ENCODE data around the gene ISOC2.

The ISOC2 gene

GRCh38 chr19:55442372-55442961 is 19.0 kb downstream of the ISOC2 start:
- H3K27me3 ChIP-seq (ENCODE audit: insufficient read depth, low read length, poor library complexity, severe bottlenecking), result no peaks in the 10 kb centered on the region
- no peaks in the 10 kb centered on the region for H3K4me1 ChIP-seq (ENCODE audit: insufficient read depth, low read length, poor library complexity, severe bottlenecking)
- no peaks in the 10 kb centered on the region for H4K20me1 ChIP-seq (ENCODE audit: insufficient read depth, low read length, poor library complexity, severe bottlenecking)
- H2AFZ ChIP-seq (ENCODE audit: low read length), result no peak overlapping the region
- no peak for TF ChIP-seq EZH2phosphoT487 (IDR thresholded peaks at IDR 0.05; ENCODE audit: borderline replicate concordance)
- no peak for TF ChIP-seq CTCF (conservative IDR thresholded peaks at IDR 0.05; ENCODE audit: low read length)
- no peaks in the 10 kb centered on the region for H3K36me3 ChIP-seq (ENCODE audit: insufficient read depth, low read length)
- no peaks in the 10 kb centered on the region for H3K9me2 ChIP-seq (replicated peaks; ENCODE audit: low read depth, low read length)
- no peaks in the 10 kb centered on the region for H3K79me2 ChIP-seq (ENCODE audit: insufficient read depth, low read length)
- H3F3A ChIP-seq (ENCODE audit: low read depth), result no peaks in the 10 kb centered on the region
- no peak overlapping the region for H3K4me3 ChIP-seq (ENCODE audit: low read length, poor library complexity, severe bottlenecking)
- H3K4me2 ChIP-seq (ENCODE audit: low read depth, low read length, poor library complexity, severe bottlenecking), result no peak overlapping the region
- no peaks in the 10 kb centered on the region for H3K9me3 ChIP-seq (ENCODE audit: insufficient read depth, low read depth, low read length)
- no peak overlapping the region for H3K9ac ChIP-seq (ENCODE audit: low read depth, low read length, poor library complexity, severe bottlenecking)

GRCh38 chr19:55441692-55442321 is 19.6 kb downstream of the ISOC2 start:
- Histone ChIP-seq H3K9ac (ENCODE audit: low read depth, low read length, poor library complexity, severe bottlenecking) (no peak overlapping the region), H2AFZ (ENCODE audit: low read length) (no peak overlapping the region), H4K20me1 (ENCODE audit: insufficient read depth, low read length, poor library complexity, severe bottlenecking) (no peaks in the 10 kb centered on the region), H3K9me3 (ENCODE audit: insufficient read depth, low read depth, low read length) (no peaks in the 10 kb centered on the region), H3F3A (ENCODE audit: low read depth) (no peaks in the 10 kb centered on the region), H3K4me2 (ENCODE audit: low read depth, low read length, poor library complexity, severe bottlenecking) (no peak overlapping the region), H3K4me3 (ENCODE audit: low read length, poor library complexity, severe bottlenecking) (no peak overlapping the region), H3K79me2 (ENCODE audit: insufficient read depth, low read length) (no peaks in the 10 kb centered on the region), H3K27me3 (ENCODE audit: insufficient read depth, low read length, poor library complexity, severe bottlenecking) (no peaks in the 10 kb centered on the region), H3K9me2 (replicated peaks; ENCODE audit: low read depth, low read length) (no peaks in the 10 kb centered on the region), H3K4me1 (ENCODE audit: insufficient read depth, low read length, poor library complexity, severe bottlenecking) (no peaks in the 10 kb centered on the region), H3K36me3 (ENCODE audit: insufficient read depth, low read length) (no peaks in the 10 kb centered on the region)
- TF ChIP-seq EZH2phosphoT487 (IDR thresholded peaks at IDR 0.05; ENCODE audit: borderline replicate concordance) (no peak), CTCF (conservative IDR thresholded peaks at IDR 0.05; ENCODE audit: low read length) (no peak)

- no peak for TF ChIP-seq EZH2phosphoT487 (IDR thresholded peaks at IDR 0.05; ENCODE audit: borderline replicate concordance)
- no peak for TF ChIP-seq CTCF (conservative IDR thresholded peaks at IDR 0.05; ENCODE audit: low read length)
- no peaks in the 10 kb centered on the region for H3K9me2 ChIP-seq (replicated peaks; ENCODE audit: low read depth, low read length)
- no peak overlapping the region for H2AFZ ChIP-seq (ENCODE audit: low read length)
- no peak overlapping the region for H3K9ac ChIP-seq (ENCODE audit: low read depth, low read length, poor library complexity, severe bottlenecking)
- no peaks in the 10 kb centered on the region for H3K27me3 ChIP-seq (ENCODE audit: insufficient read depth, low read length, poor library complexity, severe bottlenecking)
- H3K36me3 ChIP-seq (ENCODE audit: insufficient read depth, low read length), result no peaks in the 10 kb centered on the region
- no peak overlapping the region for H3K4me2 ChIP-seq (ENCODE audit: low read depth, low read length, poor library complexity, severe bottlenecking)
- H3K4me1 ChIP-seq (ENCODE audit: insufficient read depth, low read length, poor library complexity, severe bottlenecking), result no peaks in the 10 kb centered on the region
- no peaks in the 10 kb centered on the region for H3F3A ChIP-seq (ENCODE audit: low read depth)
- H3K9me3 ChIP-seq (ENCODE audit: insufficient read depth, low read depth, low read length), result no peaks in the 10 kb centered on the region
- no peak overlapping the region for H3K4me3 ChIP-seq (ENCODE audit: low read length, poor library complexity, severe bottlenecking)
- no peaks in the 10 kb centered on the region for H4K20me1 ChIP-seq (ENCODE audit: insufficient read depth, low read length, poor library complexity, severe bottlenecking)
- H3K79me2 ChIP-seq (ENCODE audit: insufficient read depth, low read length), result no peaks in the 10 kb centered on the region
These were observed 20.1 kb downstream of the ISOC2 start for GRCh38 chr19:55441319-55441691.
